MM.1S (cell line): ENCODE results near the gene CTNNA2.

Source experiments
- DNase-seq: peaks from one replicate; pipeline ENCODE4 v3.0.0-alpha.2; 2015
- H2AFZ ChIP-seq: fragments of 300-600 bp; sonication (generic); 2 replicates; pipeline ENCODE4 v1.6.0; 2016; ENCODE audit warnings: antibody characterized with exemption, low read length
- H3F3A ChIP-seq: fragments of 300-600 bp; sonication (generic); 2 replicates; pipeline ENCODE4 v1.6.1; 2016; ENCODE audit warnings: mild to moderate bottlenecking, antibody characterized with exemption, low read length, moderate library complexity, mixed read lengths; ENCODE audit not compliant: insufficient read depth
- H3K27ac ChIP-seq: fragments of 300-600 bp; sonication (generic); 2 replicates; pipeline ENCODE4 v1.5.1; 2016; ENCODE audit warnings: mild to moderate bottlenecking, low read length
- H3K27me3 ChIP-seq: fragments of 300-600 bp; sonication (generic); replicated peaks from 2 replicates; pipeline ENCODE4 v1.6.0; 2016; ENCODE audit warnings: low read length; ENCODE audit not compliant: insufficient read depth
- H3K36me3 ChIP-seq: fragments of 300-600 bp; sonication (generic); replicated peaks from 2 replicates; pipeline ENCODE4 v1.6.1; 2016; ENCODE audit warnings: mild to moderate bottlenecking, low read length, mixed read lengths; ENCODE audit not compliant: insufficient read depth
- H3K4me1 ChIP-seq: fragments of 300-600 bp; sonication (generic); 2 replicates; pipeline ENCODE4 v1.6.1; 2016; ENCODE audit warnings: low read length, mixed read lengths
- H3K4me2 ChIP-seq: fragments of 300-600 bp; sonication (generic); 2 replicates; pipeline ENCODE4 v1.6.0; 2016; ENCODE audit warnings: low read depth, low read length
- H3K4me3 ChIP-seq: fragments of 300-600 bp; sonication (generic); 2 replicates; pipeline ENCODE4 v1.5.1; 2016; ENCODE audit warnings: low read length, mixed read lengths
- H3K79me2 ChIP-seq: fragments of 300-600 bp; sonication (generic); 2 replicates; pipeline ENCODE4 v1.6.1; 2016; ENCODE audit warnings: mixed run types, low read length, mixed read lengths
- H3K9ac ChIP-seq: fragments of 300-600 bp; sonication (generic); 2 replicates; pipeline ENCODE4 v1.6.1; 2016; ENCODE audit warnings: low read length, mixed read lengths
- H3K9me2 ChIP-seq: fragments of 300-600 bp; sonication (generic); replicated peaks from 2 replicates; pipeline ENCODE4 v1.6.1; 2016; ENCODE audit warnings: mild to moderate bottlenecking, low read length, mixed read lengths; ENCODE audit not compliant: insufficient read depth
- H3K9me3 ChIP-seq: fragments of 300-600 bp; sonication (generic); replicated peaks from 2 replicates; pipeline ENCODE4 v1.6.1; 2016; ENCODE audit warnings: mild to moderate bottlenecking, low read length, mixed read lengths; ENCODE audit not compliant: insufficient read depth
- H4K20me1 ChIP-seq: fragments of 300-600 bp; sonication (generic); 2 replicates; pipeline ENCODE4 v1.6.1; 2016; ENCODE audit warnings: mild to moderate bottlenecking, low read length, moderate library complexity, mixed read lengths; ENCODE audit not compliant: insufficient read depth
- CTCF ChIP-seq: fragments of 300-600 bp; sonication (generic); IDR thresholded peaks from 2 replicates; pipeline ENCODE4 v1.5.1; 2016; ENCODE audit warnings: antibody characterized with exemption, low read length, mixed read lengths
- EZH2 ChIP-seq: fragments of 300-600 bp; sonication (generic); optimal IDR thresholded peaks from 2 replicates; pipeline ENCODE3; 2017; ENCODE audit warnings: low read depth, mild to moderate bottlenecking, antibody characterized with exemption, low read length, mixed read lengths
- EZH2phosphoT487 ChIP-seq: fragments of 300-600 bp; sonication (generic); IDR thresholded peaks from 2 replicates; pipeline ENCODE4 v1.6.1; 2018; ENCODE audit warnings: antibody characterized with exemption, low read length

The CTNNA2 gene

GRCh38 chr2:79981316-79981715, 468.5 kb downstream of the CTNNA2 start:
- TF ChIP-seq CTCF (no peak), EZH2phosphoT487 (no peak), EZH2 (no peak)
- Histone ChIP-seq H3K27ac (no peak overlapping the region), H2AFZ (no peak overlapping the region), H3K9me2 (no peaks in the 10 kb centered on the region), H4K20me1 (no peaks in the 10 kb centered on the region), H3K4me1 (no peaks in the 10 kb centered on the region), H3K4me2 (no peak overlapping the region), H3K79me2 (no peaks in the 10 kb centered on the region), H3F3A (no peaks in the 10 kb centered on the region), H3K9me3 (no peaks in the 10 kb centered on the region), H3K36me3 (no peaks in the 10 kb centered on the region), H3K9ac (no peak overlapping the region), H3K27me3 (no peaks in the 10 kb centered on the region), H3K4me3 (no peak overlapping the region)
- no peak for DNase-seq

- no peaks in the 10 kb centered on the region for H3K79me2 ChIP-seq
- H2AFZ ChIP-seq, result no peak overlapping the region
- no peak overlapping the region for H3K9ac ChIP-seq
- H3K36me3 ChIP-seq, result no peaks in the 10 kb centered on the region
- H3K27me3 ChIP-seq, result no peaks in the 10 kb centered on the region
- no peaks in the 10 kb centered on the region for H3F3A ChIP-seq
- H4K20me1 ChIP-seq, result no peaks in the 10 kb centered on the region
- TF ChIP-seq CTCF (peak; percentile 58), EZH2 (no peak)
- H3K9me2 ChIP-seq, result no peaks in the 10 kb centered on the region
- H3K4me3 ChIP-seq, result no peak overlapping the region
- DNase-seq, result peak; percentile 61
- H3K4me2 ChIP-seq, result no peak overlapping the region
- H3K9me3 ChIP-seq, result no peaks in the 10 kb centered on the region
- H3K4me1 ChIP-seq, result no peaks in the 10 kb centered on the region
- H3K27ac ChIP-seq, result no peak overlapping the region
These were observed 469.6 kb downstream of the CTNNA2 start for GRCh38 chr2:79982445-79982844.

- DNase-seq, result no peak
- no peaks in the 10 kb centered on the region for H3K9me3 ChIP-seq
- H3K4me3 ChIP-seq, result no peak overlapping the region
- H3F3A ChIP-seq, result no peaks in the 10 kb centered on the region
- no peak overlapping the region for H3K9ac ChIP-seq
- no peaks in the 10 kb centered on the region for H3K9me2 ChIP-seq
- no peak overlapping the region for H2AFZ ChIP-seq
- H3K79me2 ChIP-seq, result no peaks in the 10 kb centered on the region
- H3K27me3 ChIP-seq, result no peaks in the 10 kb centered on the region
- H3K27ac ChIP-seq, result no peak overlapping the region
- no peaks in the 10 kb centered on the region for H3K4me1 ChIP-seq
- no peak overlapping the region for H3K4me2 ChIP-seq
- H3K36me3 ChIP-seq, result no peaks in the 10 kb centered on the region
- no peak for TF ChIP-seq EZH2phosphoT487
- TF ChIP-seq CTCF, result no peak
- TF ChIP-seq EZH2, result no peak
- no peaks in the 10 kb centered on the region for H4K20me1 ChIP-seq
These were observed 471.6 kb downstream of the CTNNA2 start for GRCh38 chr2:79984476-79984875.
